ENCODE measurements around the gene KLHL1.

KLHL1 gene

DNA sequence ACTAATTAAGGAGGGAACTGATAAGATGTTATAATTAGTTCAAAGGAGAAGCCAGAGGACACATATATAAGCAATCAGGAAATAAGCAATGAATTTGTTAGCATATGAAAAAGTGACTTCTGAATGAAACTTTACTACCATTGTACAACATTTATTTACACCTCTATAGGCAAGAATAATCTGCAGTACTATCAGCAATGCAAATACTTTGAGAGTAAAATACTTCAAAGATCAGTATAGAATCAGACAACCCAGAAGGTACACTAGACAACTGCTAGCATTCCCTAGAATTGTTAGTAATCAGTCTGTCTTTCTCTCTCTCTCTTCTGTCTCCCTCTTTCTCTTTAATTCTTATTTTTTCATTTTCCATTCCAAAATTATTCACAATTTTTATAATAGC lies 197.5 kb downstream of the KLHL1 start:
- H3K4me3 ChIP-seq (replicated peaks; ENCODE audit: insufficient read depth, low read length), result no peak overlapping the region
- no peak overlapping the region for H3K27ac ChIP-seq (replicated peaks)
- DNase-seq (ENCODE audit: low read depth in 1 of 2, low spot score in 1 of 2), result no peak
- no peaks in the 10 kb centered on the region for H3K27me3 ChIP-seq (ENCODE audit: insufficient read depth, poor library complexity, severe bottlenecking)
- TF ChIP-seq POLR2AphosphoS5 (IDR thresholded peaks at IDR 0.05; ENCODE audit: low read depth) (no peak), GABPA (IDR thresholded peaks at IDR 0.05; ENCODE audit: low read depth) (no peak), SPI1 (IDR thresholded peaks at IDR 0.05; ENCODE audit: borderline replicate concordance, low read depth) (no peak)
- TF ChIP-seq, protein P1, sequence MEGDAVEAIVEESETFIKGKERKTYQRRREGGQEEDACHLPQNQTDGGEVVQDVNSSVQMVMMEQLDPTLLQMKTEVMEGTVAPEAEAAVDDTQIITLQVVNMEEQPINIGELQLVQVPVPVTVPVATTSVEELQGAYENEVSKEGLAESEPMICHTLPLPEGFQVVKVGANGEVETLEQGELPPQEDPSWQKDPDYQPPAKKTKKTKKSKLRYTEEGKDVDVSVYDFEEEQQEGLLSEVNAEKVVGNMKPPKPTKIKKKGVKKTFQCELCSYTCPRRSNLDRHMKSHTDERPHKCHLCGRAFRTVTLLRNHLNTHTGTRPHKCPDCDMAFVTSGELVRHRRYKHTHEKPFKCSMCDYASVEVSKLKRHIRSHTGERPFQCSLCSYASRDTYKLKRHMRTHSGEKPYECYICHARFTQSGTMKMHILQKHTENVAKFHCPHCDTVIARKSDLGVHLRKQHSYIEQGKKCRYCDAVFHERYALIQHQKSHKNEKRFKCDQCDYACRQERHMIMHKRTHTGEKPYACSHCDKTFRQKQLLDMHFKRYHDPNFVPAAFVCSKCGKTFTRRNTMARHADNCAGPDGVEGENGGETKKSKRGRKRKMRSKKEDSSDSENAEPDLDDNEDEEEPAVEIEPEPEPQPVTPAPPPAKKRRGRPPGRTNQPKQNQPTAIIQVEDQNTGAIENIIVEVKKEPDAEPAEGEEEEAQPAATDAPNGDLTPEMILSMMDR (IDR thresholded peaks at IDR 0.05; ENCODE audit: insufficient read depth, low read length), result no peak
- TF ChIP-seq, protein P2, sequence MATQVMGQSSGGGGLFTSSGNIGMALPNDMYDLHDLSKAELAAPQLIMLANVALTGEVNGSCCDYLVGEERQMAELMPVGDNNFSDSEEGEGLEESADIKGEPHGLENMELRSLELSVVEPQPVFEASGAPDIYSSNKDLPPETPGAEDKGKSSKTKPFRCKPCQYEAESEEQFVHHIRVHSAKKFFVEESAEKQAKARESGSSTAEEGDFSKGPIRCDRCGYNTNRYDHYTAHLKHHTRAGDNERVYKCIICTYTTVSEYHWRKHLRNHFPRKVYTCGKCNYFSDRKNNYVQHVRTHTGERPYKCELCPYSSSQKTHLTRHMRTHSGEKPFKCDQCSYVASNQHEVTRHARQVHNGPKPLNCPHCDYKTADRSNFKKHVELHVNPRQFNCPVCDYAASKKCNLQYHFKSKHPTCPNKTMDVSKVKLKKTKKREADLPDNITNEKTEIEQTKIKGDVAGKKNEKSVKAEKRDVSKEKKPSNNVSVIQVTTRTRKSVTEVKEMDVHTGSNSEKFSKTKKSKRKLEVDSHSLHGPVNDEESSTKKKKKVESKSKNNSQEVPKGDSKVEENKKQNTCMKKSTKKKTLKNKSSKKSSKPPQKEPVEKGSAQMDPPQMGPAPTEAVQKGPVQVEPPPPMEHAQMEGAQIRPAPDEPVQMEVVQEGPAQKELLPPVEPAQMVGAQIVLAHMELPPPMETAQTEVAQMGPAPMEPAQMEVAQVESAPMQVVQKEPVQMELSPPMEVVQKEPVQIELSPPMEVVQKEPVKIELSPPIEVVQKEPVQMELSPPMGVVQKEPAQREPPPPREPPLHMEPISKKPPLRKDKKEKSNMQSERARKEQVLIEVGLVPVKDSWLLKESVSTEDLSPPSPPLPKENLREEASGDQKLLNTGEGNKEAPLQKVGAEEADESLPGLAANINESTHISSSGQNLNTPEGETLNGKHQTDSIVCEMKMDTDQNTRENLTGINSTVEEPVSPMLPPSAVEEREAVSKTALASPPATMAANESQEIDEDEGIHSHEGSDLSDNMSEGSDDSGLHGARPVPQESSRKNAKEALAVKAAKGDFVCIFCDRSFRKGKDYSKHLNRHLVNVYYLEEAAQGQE (IDR thresholded peaks at IDR 0.05; ENCODE audit: insufficient replicate concordance, low read depth), result no peak

DNA sequence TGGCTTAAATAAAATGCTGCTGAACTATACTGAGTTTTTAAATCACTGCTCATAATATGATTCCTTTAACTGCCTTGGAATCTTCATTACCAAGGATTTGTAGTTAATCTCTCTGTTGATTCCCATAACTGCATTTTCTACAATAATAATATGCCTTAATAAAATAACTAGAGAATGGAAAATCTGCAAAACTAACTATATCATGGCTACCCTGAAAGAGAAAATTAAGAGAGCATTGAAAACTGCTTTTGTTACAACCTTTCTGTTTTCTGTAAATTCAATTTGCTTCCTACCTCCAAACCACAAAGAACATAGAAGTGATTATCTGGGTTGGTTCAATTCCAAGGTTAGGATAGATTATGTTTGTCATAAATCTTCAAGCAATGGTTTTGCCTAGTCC lies 203.5 kb downstream of the KLHL1 start:
- DNase-seq (ENCODE audit: low read depth in 1 of 2, low spot score in 1 of 2), result no peak
- Histone ChIP-seq H3K27me3 (ENCODE audit: insufficient read depth, poor library complexity, severe bottlenecking) (no peaks in the 10 kb centered on the region), H3K4me3 (replicated peaks; ENCODE audit: insufficient read depth, low read length) (no peak overlapping the region), H3K27ac (replicated peaks) (no peak overlapping the region)
- TF ChIP-seq POLR2AphosphoS5 (IDR thresholded peaks at IDR 0.05; ENCODE audit: low read depth) (no peak), SPI1 (IDR thresholded peaks at IDR 0.05; ENCODE audit: borderline replicate concordance, low read depth) (no peak), GABPA (IDR thresholded peaks at IDR 0.05; ENCODE audit: low read depth) (no peak)
- TF ChIP-seq, protein P1 (IDR thresholded peaks at IDR 0.05; ENCODE audit: insufficient read depth, low read length), result no peak
- TF ChIP-seq, protein P2 (IDR thresholded peaks at IDR 0.05; ENCODE audit: insufficient replicate concordance, low read depth), result no peak

DNA sequence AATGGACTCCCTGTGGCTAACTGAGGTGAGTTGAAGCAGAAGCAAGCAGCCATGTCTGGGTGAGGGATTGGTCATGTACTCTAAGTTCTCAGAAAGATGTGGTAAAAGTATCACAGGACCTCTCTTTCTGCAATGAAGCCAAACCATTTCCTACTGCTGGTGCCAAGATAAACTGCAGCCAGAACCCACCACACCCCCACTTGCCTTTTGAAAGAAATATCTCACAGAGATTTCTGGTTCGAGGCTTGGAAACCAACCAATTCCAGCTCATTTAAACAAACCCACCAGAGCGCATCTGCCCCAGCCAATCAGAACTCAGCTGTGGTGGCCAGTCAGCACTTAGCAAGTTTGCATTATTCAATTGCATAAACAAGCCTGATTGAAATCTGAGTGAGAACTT lies 205.2 kb downstream of the KLHL1 start:
- H3K4me3 ChIP-seq (replicated peaks; ENCODE audit: insufficient read depth, low read length), result no peak overlapping the region
- no peak overlapping the region for H3K27ac ChIP-seq (replicated peaks)
- no peaks in the 10 kb centered on the region for H3K27me3 ChIP-seq (ENCODE audit: insufficient read depth, poor library complexity, severe bottlenecking)
- DNase-seq (ENCODE audit: low read depth in 1 of 2, low spot score in 1 of 2), result no peak
- TF ChIP-seq, protein P2 (IDR thresholded peaks at IDR 0.05; ENCODE audit: insufficient replicate concordance, low read depth), result no peak
- TF ChIP-seq GABPA (IDR thresholded peaks at IDR 0.05; ENCODE audit: low read depth) (no peak), POLR2AphosphoS5 (IDR thresholded peaks at IDR 0.05; ENCODE audit: low read depth) (no peak), SPI1 (IDR thresholded peaks at IDR 0.05; ENCODE audit: borderline replicate concordance, low read depth) (no peak)
- TF ChIP-seq, protein P1 (IDR thresholded peaks at IDR 0.05; ENCODE audit: insufficient read depth, low read length), result no peak
